Measurements from ENCODE around the gene PAPLN. TPM values are rescaled to one million over a fixed set of nuclear protein-coding genes. Genes with fewer than 3 reads are reported as not detected.

PAPLN gene
- total RNA-seq, 1 experiment from 2014 or later = 1.9 TPM

DNA sequence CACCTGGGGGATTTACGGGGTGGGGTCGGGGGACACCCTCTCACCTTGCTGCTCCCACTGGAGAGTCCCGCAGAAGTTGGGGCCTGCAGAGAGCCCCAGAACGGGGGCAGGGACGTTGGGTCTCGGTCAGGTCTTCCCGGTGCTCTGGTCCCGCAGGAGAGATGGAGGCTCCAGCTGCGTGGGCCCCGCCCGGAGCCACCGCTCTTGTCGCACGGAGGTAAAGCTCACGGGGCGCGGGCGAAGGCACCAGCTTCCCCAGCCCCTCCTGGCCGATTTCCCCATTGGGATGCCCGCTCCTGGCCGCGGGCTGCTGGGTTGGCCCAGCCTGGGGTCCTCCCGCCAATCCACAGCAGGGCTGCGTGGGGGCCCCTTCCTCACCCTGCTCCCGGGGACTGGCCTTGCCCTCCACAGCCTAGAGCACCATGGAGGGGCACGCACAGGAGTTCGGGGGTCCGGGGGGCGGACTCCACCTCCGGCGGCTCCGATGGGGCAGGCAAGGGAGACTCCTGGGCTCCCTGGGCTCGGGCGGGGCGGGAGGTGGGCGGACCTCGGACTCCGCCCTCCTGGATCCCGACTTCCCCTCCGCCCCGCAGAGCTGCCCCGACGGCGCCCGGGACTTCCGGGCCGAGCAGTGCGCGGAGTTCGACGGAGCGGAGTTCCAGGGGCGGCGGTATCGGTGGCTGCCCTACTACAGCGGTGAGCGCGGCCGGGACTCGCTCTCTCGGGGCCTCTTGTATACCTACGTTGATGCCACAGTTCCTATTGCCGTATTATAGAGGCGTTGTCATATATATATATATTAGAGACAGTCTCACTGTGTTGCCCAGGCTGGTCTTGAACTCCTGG is 8.4 kb downstream of the PAPLN start:
- peak; percentile 25 for DNase-seq (ENCODE audit: low read depth)

GRCh38 chr14:73246387-73247150 is 9.3 kb downstream of the PAPLN start:
- DNase-seq (ENCODE audit: low read depth) = no peak

GRCh38 chr14:73248108-73248868 is 11.0 kb downstream of the PAPLN start:
- DNase-seq (ENCODE audit: low read depth) = peak; percentile 76

DNA sequence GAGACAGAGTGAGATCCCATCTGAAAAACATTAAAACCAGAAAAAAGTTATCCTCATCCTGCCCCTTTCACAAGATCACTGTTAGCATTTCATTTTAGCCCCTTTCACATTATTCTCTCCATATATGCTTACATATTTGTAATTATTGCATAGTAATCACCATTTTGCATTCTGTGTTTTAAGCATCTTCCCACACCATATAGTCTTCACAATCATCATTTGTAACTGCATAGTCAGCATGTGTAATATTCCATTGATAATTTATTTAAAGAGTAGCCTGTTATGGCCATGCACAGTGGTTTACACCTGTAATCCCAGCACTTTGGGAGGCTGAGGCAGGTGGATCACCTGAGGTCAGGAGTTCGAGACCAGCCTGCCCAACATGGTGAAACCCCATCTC is 11.8 kb downstream of the PAPLN start:
- no peak for DNase-seq (ENCODE audit: low read depth)

GRCh38 chr14:73249564-73250316 is 12.4 kb downstream of the PAPLN start:
- DNase-seq (ENCODE audit: low read depth) = no peak

- no peak for DNase-seq (ENCODE audit: low read depth)
Observed at GRCh38 chr14:73250317-73250713, 13.0 kb downstream of the PAPLN start.

GRCh38 chr14:73250781-73251500 is 13.6 kb downstream of the PAPLN start:
- DNase-seq (ENCODE audit: low read depth) = no peak

- no peak for DNase-seq (ENCODE audit: low read depth)
Observed at GRCh38 chr14:73251516-73252215, 14.4 kb downstream of the PAPLN start.

GRCh38 chr14:73252491-73253322 is 15.4 kb downstream of the PAPLN start:
- no peak for DNase-seq (ENCODE audit: low read depth)

DNA sequence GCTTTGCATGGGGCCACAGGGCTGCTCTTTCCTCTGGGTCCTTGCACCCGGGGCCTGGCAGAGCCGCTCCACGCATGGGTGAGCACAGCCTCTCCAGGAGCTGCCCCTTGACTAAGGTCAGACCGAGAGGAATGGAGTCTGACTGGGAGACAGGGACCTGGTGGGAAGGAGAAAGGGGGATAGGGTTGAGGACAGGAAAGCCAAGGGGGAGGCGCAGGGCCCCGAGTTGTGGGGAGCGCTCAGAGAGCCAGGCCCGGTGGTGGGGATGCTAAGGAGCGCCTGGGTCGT is 16.0 kb downstream of the PAPLN start:
- DNase-seq (ENCODE audit: low read depth) = no peak

- no peak for DNase-seq (ENCODE audit: low read depth)
Observed at GRCh38 chr14:73253721-73254120, 16.4 kb downstream of the PAPLN start.

DNA sequence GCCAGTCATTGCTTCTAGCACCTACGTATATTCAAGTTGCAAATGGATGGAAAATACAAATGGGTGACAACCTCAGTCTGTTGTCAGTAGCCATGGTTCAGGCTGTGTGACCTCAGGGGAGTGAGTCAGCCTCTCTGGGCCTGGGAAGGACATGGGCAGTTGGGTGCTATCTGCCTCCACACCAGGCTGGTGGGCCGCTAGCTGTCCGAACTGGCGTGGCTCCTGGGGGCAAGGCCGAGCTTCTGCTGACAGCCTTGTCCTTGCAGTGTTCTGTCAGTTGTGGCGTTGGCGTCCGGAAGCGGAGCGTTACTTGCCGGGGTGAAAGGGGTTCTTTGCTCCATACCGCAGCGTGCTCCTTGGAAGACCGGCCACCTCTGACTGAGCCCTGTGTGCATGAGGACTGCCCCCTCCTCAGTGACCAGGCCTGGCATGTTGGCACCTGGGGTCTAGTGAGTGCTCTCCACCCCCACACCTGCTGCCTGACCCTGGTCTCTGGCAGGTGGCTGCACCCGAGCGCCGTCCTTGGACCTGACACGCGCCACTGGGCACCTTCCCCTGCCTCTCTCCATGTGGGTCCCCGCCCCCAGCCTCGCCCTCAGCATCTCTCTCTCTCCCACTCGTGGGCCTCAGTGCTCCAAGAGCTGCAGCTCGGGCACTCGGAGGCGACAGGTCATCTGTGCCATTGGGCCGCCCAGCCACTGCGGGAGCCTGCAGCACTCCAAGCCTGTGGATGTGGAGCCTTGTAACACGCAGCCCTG is 17.1 kb downstream of the PAPLN start:
- no peak for DNase-seq (ENCODE audit: low read depth)

- no peak for DNase-seq (ENCODE audit: low read depth)
Observed at GRCh38 chr14:73255005-73255400, 17.7 kb downstream of the PAPLN start.

DNA sequence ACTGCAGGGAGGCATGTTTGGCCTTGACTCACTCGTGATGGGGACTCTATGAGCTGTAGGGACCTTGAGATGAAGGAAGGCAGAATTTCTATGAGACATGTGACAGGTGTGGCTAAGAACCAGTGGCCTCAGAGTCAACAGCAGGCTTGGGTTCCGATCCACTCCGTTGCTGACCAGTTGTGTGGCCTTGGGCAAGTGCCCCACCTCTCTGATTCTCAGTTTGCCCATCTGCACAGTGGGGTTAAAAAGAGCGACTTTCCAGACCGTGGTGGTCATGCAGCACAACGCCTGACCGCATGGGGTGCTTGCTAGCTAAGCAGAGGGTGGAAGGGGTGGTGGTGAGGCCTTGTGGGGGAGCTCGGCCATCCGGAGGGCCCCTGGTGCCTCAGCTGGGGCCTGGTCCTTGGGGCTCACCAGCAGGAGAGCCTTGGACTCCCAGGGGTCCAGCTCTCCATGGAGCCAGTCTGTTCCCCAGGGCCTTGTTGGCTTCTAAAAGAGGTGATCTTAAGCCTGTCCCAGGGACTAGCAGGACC is 18.5 kb downstream of the PAPLN start:
- DNase-seq (ENCODE audit: low read depth) = no peak

- DNase-seq (ENCODE audit: low read depth) = no peak
Observed at GRCh38 chr14:73258076-73258475, 20.8 kb downstream of the PAPLN start.

DNA sequence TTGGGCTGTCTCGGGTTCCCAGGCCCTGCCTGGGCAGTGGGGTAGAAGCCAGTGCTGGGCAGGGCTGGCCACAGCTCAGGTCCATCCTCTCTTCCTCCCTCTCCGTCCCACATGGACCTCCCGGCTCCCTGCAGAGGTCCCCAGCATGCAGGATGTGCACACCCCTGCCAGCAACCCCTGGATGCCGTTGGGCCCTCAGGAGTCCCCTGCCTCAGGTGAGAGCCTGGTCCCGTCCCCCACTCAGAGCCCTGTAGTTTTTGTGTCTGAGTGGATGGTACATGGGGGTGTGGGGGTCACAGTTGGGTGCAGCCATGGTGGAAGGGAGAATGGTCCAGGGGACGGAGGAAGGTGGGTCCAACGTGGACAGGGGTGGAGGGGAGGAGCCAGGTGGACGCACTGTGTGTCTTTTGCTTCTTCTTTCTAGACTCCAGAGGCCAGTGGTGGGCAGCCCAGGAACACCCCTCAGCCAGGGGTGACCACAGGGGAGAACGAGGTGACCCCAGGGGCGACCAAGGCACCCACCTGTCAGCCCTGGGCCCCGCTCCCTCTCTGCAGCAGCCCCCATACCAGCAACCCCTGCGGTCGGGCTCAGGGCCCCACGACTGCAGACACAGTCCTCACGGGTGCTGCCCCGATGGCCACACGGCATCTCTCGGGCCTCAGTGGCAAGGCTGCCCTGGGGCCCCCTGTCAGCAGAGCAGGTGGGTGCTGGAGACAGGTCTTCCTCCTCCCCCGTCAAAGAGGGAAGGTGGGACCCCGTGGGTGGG is 21.7 kb downstream of the PAPLN start:
- no peak for DNase-seq (ENCODE audit: low read depth)

- no peak for DNase-seq (ENCODE audit: low read depth)
Observed at GRCh38 chr14:73259837-73260236, 22.5 kb downstream of the PAPLN start.
